HG03558 (cell line): ENCODE measurements around the gene MYO1E.

Source experiments
- ATAC-seq: cut with Tn5 transposase; IDR thresholded peaks from one replicate; pipeline ENCODE4 v1.9.1; 2021; ENCODE audit warnings: moderate number of reproducible peaks; ENCODE audit not compliant: unreplicated experiment; ENCODE audit errors: extremely low read depth

MYO1E gene

GRCh38 chr15:59244337-59244736, 128.3 kb downstream of the MYO1E start:
- ATAC-seq = peak; percentile 84

DNA sequence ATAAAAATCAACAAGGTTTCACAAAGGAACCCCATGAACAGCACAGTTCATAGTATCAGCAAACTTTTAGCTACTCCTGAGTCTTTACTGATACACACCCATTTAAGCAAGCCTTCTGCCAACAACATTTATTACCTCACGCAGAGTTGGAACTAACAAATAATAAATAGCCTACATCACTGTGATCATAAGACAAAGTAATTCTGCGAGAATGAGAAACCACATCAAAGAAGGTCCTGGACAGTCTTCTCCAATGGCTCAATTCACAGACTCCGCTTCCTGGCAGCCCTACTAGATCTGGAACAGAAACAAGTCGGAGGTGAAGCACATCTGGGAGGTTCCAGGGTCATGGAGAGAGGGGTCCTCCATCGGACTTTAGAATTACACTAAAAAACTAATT, 129.0 kb downstream of the MYO1E start:
- ATAC-seq = no peak

DNA sequence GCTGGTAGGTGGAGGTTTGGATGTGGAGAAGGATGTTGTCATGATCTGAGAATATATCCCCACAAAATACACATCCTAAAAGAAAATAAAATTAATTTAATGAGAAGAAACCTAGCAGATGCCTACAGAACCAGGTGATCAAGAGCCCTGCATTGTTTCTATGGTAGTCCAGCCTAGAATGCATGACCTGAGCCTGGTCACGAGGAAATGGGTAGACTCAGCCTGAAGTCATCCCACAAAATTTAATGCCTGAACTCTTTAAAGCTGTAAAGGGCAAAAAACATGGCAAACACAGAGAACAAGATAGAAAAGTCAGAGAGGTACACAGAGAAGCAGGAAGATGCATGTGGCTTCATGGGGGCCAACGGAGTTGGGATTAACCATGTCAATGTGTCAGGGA, 130.0 kb downstream of the MYO1E start:
- no peak for ATAC-seq

DNA sequence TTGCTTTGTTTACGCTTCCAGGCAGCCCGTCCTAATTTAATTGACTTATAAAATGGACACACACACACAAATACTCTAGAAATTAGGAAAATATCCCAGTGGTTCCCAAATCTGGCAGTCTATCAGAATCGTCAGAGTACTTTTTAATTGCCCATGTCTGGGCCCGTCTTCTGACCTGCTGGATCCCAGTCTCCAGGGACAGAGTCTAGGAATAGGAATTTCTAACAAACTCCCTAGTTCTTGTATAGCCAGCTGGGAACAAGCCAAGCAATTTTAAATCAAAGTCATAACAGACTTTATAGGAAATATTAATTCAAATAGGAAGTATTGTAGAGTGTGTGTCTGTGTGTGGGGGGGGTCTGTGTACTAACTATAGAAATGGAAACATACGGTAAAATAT, 132.6 kb downstream of the MYO1E start:
- ATAC-seq = no peak

- ATAC-seq = peak; percentile 30
These were observed 134.7 kb downstream of the MYO1E start for GRCh38 chr15:59237924-59238331.

DNA sequence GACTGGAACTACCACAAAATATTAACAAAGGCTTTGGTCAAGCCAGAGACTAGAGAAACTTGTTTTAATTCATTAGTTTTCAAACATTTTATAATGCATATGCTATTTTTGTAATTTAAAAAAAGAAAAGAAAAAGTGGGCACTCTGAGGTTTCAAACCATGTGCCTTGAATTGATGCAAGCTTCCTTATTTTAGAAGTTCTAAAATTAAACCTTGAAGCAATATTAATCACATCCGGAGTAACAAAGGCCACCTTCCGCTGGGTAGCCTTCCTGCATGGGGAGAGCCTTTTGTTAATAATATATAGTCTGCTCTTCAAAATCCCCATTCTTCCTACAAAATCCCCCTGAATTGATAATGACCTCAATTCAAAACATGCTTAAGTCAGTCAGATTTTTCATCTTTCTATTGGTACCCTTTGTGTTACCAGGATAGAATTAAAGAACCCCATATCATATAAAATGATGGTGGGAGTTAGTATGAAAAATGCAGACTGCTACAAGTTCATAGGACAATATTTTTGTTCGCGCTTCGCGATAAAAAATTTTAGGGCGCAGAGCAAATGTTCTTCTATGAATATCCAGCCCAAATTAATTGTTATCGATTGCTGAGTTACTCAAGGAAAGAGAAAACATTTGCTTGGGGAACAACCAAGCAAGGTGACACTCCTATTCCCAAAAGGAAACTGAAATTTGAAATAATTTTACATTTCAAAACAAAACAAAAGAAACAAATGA, 135.4 kb downstream of the MYO1E start:
- peak; percentile 44 for ATAC-seq

DNA sequence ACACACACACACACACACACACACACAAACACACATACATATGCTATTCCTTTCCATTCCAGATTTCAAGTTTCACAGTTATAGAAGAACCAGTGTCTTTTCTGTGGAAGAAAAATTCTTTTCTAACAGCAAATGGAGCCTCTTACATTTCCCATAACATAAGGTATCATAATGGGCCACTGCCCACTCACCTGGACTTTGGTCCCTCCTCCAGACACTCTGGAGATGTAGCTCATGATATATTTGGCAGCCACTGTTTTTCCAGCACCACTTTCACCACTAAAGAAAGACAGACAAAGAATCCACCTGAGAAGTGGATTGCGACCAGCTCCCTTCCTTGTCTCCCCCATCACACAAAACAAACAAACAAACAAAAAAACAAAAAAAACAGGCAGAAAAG, 136.3 kb downstream of the MYO1E start:
- ATAC-seq = no peak

GRCh38 chr15:59232476-59232875, 140.2 kb downstream of the MYO1E start:
- ATAC-seq = no peak

DNA sequence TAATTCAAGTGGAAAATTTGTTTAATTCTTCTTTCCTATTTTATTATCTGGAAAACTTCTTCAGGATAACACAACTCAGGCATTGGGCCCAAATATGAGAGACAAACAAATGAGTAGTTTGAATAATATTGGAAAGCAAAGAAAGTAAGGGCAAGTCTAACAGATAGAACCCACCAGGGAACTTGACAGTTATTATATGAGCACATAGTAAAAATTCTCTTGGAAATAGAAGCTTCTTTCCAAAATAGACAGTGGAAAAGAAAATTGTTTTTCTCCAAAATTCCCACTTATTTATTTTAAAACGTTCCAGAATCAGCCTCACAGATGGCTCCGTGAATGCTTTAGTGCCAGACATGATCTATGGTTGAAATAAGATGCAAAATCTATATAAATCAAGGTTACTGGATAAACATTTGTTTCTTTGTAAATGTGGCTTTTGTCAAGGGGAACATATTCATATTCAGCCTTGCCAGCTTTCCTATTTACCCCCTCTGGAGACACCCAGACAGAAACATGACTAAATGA, 142.1 kb downstream of the MYO1E start:
- no peak for ATAC-seq

- ATAC-seq = no peak
These were observed 143.2 kb downstream of the MYO1E start for GRCh38 chr15:59229453-59229852.

GRCh38 chr15:59229015-59229414, 143.7 kb downstream of the MYO1E start:
- no peak for ATAC-seq

- ATAC-seq = no peak
These were observed 145.7 kb downstream of the MYO1E start for GRCh38 chr15:59227021-59227420.

GRCh38 chr15:59224474-59224873, 148.2 kb downstream of the MYO1E start:
- ATAC-seq = no peak

GRCh38 chr15:59223736-59224135, 148.9 kb downstream of the MYO1E start:
- ATAC-seq = no peak

- no peak for ATAC-seq
These were observed 149.6 kb downstream of the MYO1E start for GRCh38 chr15:59222906-59223550.

DNA sequence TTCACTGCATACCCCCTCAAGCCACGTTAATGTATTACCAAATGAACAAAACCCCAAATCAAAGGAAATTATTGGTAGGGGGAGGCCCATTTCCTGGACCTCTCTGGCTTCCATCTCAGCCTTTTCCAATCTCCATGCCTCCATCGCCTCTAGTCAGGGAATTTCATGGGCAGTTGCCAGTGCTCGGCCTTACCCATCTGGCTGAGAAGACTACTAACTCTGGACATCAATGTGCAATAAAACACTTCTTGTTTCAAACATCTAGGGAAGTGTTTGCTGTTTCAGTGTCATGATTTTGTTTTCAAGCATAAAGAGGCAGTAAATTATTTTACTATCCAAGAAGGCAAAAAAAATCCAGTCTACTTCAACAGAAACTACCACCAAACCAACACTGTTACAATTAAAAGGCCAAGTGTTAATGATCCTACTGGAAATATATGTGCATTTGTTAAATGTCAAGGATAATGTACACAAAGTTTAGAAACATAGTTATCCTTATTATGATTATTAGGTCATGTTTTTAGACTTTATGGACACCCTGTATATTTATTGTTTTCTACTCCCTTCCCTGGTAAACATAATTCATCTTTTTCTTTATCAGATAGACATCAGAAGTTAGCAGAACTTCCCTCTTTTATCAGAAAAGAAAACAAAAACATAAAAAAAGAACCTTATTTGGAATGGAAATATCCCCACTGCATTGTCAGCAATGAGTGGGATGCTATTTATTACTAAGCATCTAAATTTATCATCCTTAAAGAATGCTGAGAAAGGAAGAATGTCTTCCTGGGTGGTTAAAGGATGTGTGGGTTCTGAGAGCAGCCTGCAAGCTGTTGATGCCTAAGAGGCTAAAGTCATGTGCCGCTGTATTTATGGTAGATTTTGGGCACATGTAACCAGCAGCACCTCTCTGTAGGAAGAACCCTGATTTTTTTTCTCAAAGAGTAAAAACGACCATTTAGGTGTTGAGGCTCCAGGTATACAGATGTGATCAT, 150.9 kb downstream of the MYO1E start:
- no peak for ATAC-seq

- ATAC-seq = no peak
These were observed 154.0 kb downstream of the MYO1E start for GRCh38 chr15:59218710-59219109.

DNA sequence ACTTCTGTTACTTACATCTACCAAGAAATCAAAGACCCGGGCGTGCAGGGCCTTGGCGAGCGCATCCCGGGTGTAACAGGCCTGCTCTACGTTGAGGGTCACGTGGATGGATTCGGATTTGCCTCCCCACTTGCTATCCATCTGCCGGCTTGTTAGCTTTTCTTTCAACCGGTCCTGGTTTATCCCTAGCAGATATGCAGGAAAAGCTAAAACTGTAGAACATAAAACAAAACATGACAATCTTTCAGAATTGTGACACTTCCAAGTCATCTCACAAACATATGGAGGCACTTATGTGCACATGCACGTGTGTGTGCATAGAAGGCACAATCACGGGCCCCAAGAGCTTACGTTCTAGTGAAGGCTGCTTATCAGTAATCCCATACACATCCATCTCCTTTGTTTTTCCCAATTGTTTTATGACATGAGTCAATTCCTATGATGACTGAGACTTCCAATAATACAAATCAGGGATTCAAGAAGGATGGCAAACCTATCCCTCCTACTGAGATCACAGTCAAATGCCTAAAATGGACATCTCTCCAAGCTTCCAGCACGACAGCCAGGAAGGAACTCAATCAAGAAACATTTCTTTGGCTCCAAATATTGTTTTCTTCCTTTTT, 154.7 kb downstream of the MYO1E start:
- ATAC-seq = no peak

- ATAC-seq = no peak
These were observed 155.8 kb downstream of the MYO1E start for GRCh38 chr15:59216911-59217310.

GRCh38 chr15:59210186-59210585, 162.5 kb downstream of the MYO1E start:
- no peak for ATAC-seq
